Naive thymus-derived CD4-positive, alpha-beta T cell (primary cell): ENCODE measurements around the gene CASP6. TPM values are rescaled to one million over a fixed set of nuclear protein-coding genes. Genes with fewer than 3 reads are reported as not detected.

Experiments used
- ATAC-seq: fragments of 150-1000 bp; cut with Tn5 transposase; 2 replicates; pipeline ENCODE4 v1.10.0; 2021; ENCODE audit warnings: mild to moderate bottlenecking, moderate library complexity
- CTCF ChIA-PET: fragments of 350-600 bp; sonication (Branson Sonifier 250); formaldehyde crosslinking; loops from one replicate; lab custom pipeline; 2021; ENCODE audit warnings: antibody characterized with exemption; lab: Charles Lee
- POLR2A ChIA-PET: fragments of 350-600 bp; sonication (Branson Sonifier 250); formaldehyde crosslinking; loops from one replicate; lab custom pipeline; 2021; ENCODE audit warnings: antibody characterized with exemption, inconsistent platforms; lab: Charles Lee
- DNase-seq, 9 donors: peaks; one replicate each; pipeline versions ENCODE4 v3.0.0 to v3.0.0-alpha.2; 2020 to 2022; ENCODE audit warnings: mixed read lengths in 1 of 9
- H3K27ac ChIP-seq: one replicate; pipeline ENCODE4 v1.7.0; 2013; ENCODE audit warnings: mild to moderate bottlenecking, low read depth, low read length, moderate library complexity
- H3K27me3 ChIP-seq, 2 donors: one replicate each; pipeline ENCODE4 v1.7.0; 2013; ENCODE audit warnings: low read length in 2 of 2, mild to moderate bottlenecking in 2 of 2, moderate library complexity in 2 of 2; ENCODE audit not compliant: control insufficient read depth in 2 of 2, insufficient read depth in 2 of 2
- H3K36me3 ChIP-seq, 3 experiments: 1 replicate in 2 of 3; 2 replicates in 1 of 3; pipeline ENCODE4 v1.7.0; 2013; ENCODE audit warnings: low read length in 3 of 3, mild to moderate bottlenecking in 3 of 3, moderate library complexity in 1 of 3; ENCODE audit not compliant: insufficient read depth in 3 of 3, control insufficient read depth in 2 of 3
- H3K4me1 ChIP-seq, 2 donors: one replicate each; pipeline ENCODE4 v1.7.0; 2013; ENCODE audit warnings: low read length in 2 of 2, mild to moderate bottlenecking in 2 of 2, moderate library complexity in 1 of 2; ENCODE audit not compliant: control insufficient read depth in 2 of 2, insufficient read depth in 2 of 2
- H3K4me3 ChIP-seq: 2 replicates; pipeline ENCODE4 v1.7.0; 2013; ENCODE audit warnings: mild to moderate bottlenecking, low read length
- H3K9me3 ChIP-seq, 3 experiments: 1 replicate in 2 of 3; 2 replicates in 1 of 3; pipeline ENCODE4 v1.7.0; 2013; ENCODE audit warnings: low read length in 3 of 3; ENCODE audit not compliant: control insufficient read depth in 2 of 3
- H3K27ac Mint-ChIP-seq, 9 donors: one replicate each; pipeline ENCODE4 v1.8.0; 2020 to 2022; ENCODE audit warnings: mixed read lengths in 9 of 9, mild to moderate bottlenecking in 8 of 9, moderate library complexity in 5 of 9, inconsistent platforms in 2 of 9
- H3K27me3 Mint-ChIP-seq, 5 donors: one replicate each; pipeline ENCODE4 v1.8.0; 2021 to 2022; ENCODE audit warnings: mixed read lengths in 5 of 5, mild to moderate bottlenecking in 1 of 5
- H3K36me3 Mint-ChIP-seq, 5 donors: one replicate each; pipeline ENCODE4 v1.8.0; 2020 to 2022; ENCODE audit warnings: mixed read lengths in 5 of 5, mild to moderate bottlenecking in 3 of 5, inconsistent platforms in 1 of 5
- H3K4me1 Mint-ChIP-seq, 7 donors: one replicate each; pipeline ENCODE4 v1.8.0; 2020 to 2022; ENCODE audit warnings: mixed read lengths in 7 of 7, mild to moderate bottlenecking in 3 of 7, inconsistent platforms in 1 of 7
- H3K4me3 Mint-ChIP-seq, 10 donors: one replicate each; pipeline ENCODE4 v1.8.0; 2020 to 2022; ENCODE audit warnings: mild to moderate bottlenecking in 10 of 10, mixed read lengths in 10 of 10, moderate library complexity in 6 of 10, inconsistent platforms in 2 of 10
- H3K9me3 Mint-ChIP-seq, 11 donors: one replicate each; pipeline ENCODE4 v1.8.0; 2020 to 2022; ENCODE audit warnings: mixed read lengths in 11 of 11, mild to moderate bottlenecking in 4 of 11, inconsistent platforms in 1 of 11, moderate library complexity in 1 of 11
- intact Hi-C, 2 donors: fragments of 100-400 bp; cut with micrococcal nuclease; formaldehyde crosslinking; loops; one replicate each; pipeline ENCODE4 v1.15.1; 2023
- polyA plus RNA-seq, 2 donors: library from polyadenylated mRNA; unstranded; fragments of 300-500 nt; fragmentation: Illumina TruSeq; gene quantifications; one replicate each; pipeline ENCODE4 v1.2.3, GENCODE V29; 2021
- total RNA-seq, 6 experiments: library from RNA in 5 of 6; stranded (reverse) in 5 of 6; gene quantifications; 1 replicate in 5 of 6; 2 replicates in 1 of 6; pipeline ENCODE4 v1.2.3 and lab custom pipeline; 2021 to 2026

The CASP6 gene
- total and polyA plus RNA-seq, 7 experiments from 2014 or later = 9.3 to 85.8 (median 25.5) TPM

GRCh38 chr4:109658871-109659410, 44.3 kb downstream of the CASP6 start:
- Histone ChIP-seq H3K27me3 (no peaks in the 10 kb centered on the region), H3K9me3 (no peaks in the 10 kb centered on the region), H3K4me3 (no peak overlapping the region), H3K27ac (peak overlapping the region; percentile 38), H3K4me1 (peaks cover 0 to 32% of the 10 kb centered on the region in 2 donors), H3K36me3 (peaks cover 0 to 11% (median 0%) of the 10 kb centered on the region in 3 experiments)
- Mint-ChIP-seq H3K36me3 (peaks cover 0 to 23% (median 17%) of the 10 kb centered on the region in 5 donors), H3K27ac (peak overlapping the region in 7 of 9 donors; percentile 59 to 83 (median 76)), H3K9me3 (peaks cover 0 to 10% (median 0%) of the 10 kb centered on the region in 11 donors), H3K27me3 (no peaks in the 10 kb centered on the region), H3K4me1 (peaks cover 15 to 78% (median 58%) of the 10 kb centered on the region in 7 donors), H3K4me3 (peak overlapping the region in 5 of 10 donors; percentile 14 to 66 (median 44))
- CTCF ChIA-PET = interaction anchor here (0.7 to 2.4 kb wide), 20 partner anchors 11 to 504 kb away, joined by 3 to 15 read pairs (median 5); partner anchors contain the start of genes MCUB and SEC24B
- peak; percentile 54 for ATAC-seq
- intact Hi-C loops = loop anchor here in 1 of 2 donors (1.0 to 5.0 kb wide), 7 partner anchors 11 to 237 kb away; partner anchors contain the start of gene SEC24B
- POLR2A ChIA-PET = interaction anchor here (0.7 to 2.6 kb wide), 11 partner anchors 9 to 233 kb away, joined by 3 to 12 read pairs (median 5); partner anchors contain the start of genes MCUB and SEC24B
- peak in 5 of 9 donors; percentile 26 to 47 (median 31) for DNase-seq

DNA sequence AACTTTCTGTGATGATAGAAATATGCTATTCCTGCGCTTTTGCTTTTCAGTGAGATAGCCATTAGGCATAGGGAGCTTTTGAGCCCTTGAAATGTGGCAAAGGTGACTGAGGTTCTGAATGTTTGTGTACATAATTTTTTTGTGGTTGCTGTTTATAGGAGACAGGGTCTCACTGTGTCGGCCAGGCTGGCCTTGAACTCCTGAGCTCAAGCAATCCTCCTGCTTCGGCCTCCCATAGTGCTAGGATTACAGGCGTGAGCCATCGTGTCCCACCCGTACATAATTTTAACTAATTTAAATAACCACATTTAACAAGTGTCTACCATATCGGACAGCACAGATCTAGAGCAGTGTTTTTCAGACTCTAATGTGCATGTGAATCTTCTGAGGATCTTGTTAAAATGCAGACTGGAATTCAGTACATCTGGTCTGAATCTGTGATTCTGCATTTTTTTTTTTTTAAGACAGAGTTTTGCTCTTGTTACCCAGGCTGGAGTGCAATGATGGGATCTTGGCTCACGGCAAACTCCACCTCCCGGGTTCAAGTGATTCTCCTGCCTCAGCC, 45.3 kb downstream of the CASP6 start:
- Histone ChIP-seq H3K27ac (peak overlapping the region; percentile 38), H3K9me3 (peaks cover 0 to under 1% (median 0%) of the 10 kb centered on the region in 3 experiments), H3K36me3 (peaks cover 0 to 7% (median 0%) of the 10 kb centered on the region in 3 experiments), H3K27me3 (no peaks in the 10 kb centered on the region), H3K4me1 (peaks cover 0 to 29% of the 10 kb centered on the region in 2 donors), H3K4me3 (no peak overlapping the region)
- Mint-ChIP-seq H3K4me3 (peak overlapping the region in 5 of 10 donors; percentile 14 to 66 (median 38)), H3K9me3 (peaks cover 0 to 20% (median 4%) of the 10 kb centered on the region in 11 donors), H3K27ac (peak overlapping the region in 8 of 9 donors; percentile 49 to 88 (median 79)), H3K4me1 (peaks cover 15 to 76% (median 55%) of the 10 kb centered on the region in 7 donors), H3K27me3 (no peaks in the 10 kb centered on the region), H3K36me3 (peaks cover 0 to 24% (median 21%) of the 10 kb centered on the region in 5 donors)
- intact Hi-C loops = loop anchor here in 1 of 2 donors (1.0 to 5.0 kb wide), 2 partner anchors 10 to 41 kb away; no protein-coding TSS in a partner anchor
- ChIA-PET CTCF (interaction anchor here (1.2 to 2.4 kb wide), 10 partner anchors 10 to 224 kb away, joined by 3 to 15 read pairs (median 7); partner anchors contain the start of genes MCUB and SEC24B), POLR2A (interaction anchor here (0.7 to 2.6 kb wide), 8 partner anchors 8 to 224 kb away, joined by 3 to 12 read pairs (median 6); partner anchors contain the start of genes MCUB and SEC24B)
- no peak for DNase-seq
- no peak for ATAC-seq

GRCh38 chr4:109655396-109655795, 47.8 kb downstream of the CASP6 start:
- Mint-ChIP-seq H3K27ac (peak overlapping the region in 7 of 9 donors; percentile 49 to 87 (median 82)), H3K9me3 (peaks cover 0 to 33% (median 12%) of the 10 kb centered on the region in 11 donors), H3K4me1 (peaks cover 14 to 85% (median 63%) of the 10 kb centered on the region in 7 donors), H3K27me3 (no peaks in the 10 kb centered on the region), H3K36me3 (peaks cover 0 to 34% (median 30%) of the 10 kb centered on the region in 5 donors), H3K4me3 (peak overlapping the region in 1 of 10 donors; percentile 14)
- H3K4me3 ChIP-seq = no peak overlapping the region
- no peaks in the 10 kb centered on the region for H3K27me3 ChIP-seq
- H3K27ac ChIP-seq = peak overlapping the region; percentile 34
- ChIA-PET POLR2A (interaction anchor here (0.9 to 1.8 kb wide), 4 partner anchors 13 to 222 kb away, joined by 3 to 12 read pairs (median 4); partner anchors contain the start of genes MCUB and SEC24B), CTCF (interaction anchor here (0.9 to 1.6 kb wide), 2 partner anchors 95 to 228 kb away, joined by 3 to 4 read pairs; partner anchors contain the start of gene MCUB)
- peaks cover 0 to 10% (median 4%) of the 10 kb centered on the region in 3 experiments for H3K36me3 ChIP-seq
- intact Hi-C loops = loop anchor here in 1 of 2 donors (5.0 kb wide), 1 partner anchor 38 kb away; no protein-coding TSS in a partner anchor
- H3K4me1 ChIP-seq = peaks cover 11 to 41% of the 10 kb centered on the region in 2 donors
- peaks cover 0 to 11% (median 0%) of the 10 kb centered on the region in 3 experiments for H3K9me3 ChIP-seq
- DNase-seq (no peak), ATAC-seq (no peak)

DNA sequence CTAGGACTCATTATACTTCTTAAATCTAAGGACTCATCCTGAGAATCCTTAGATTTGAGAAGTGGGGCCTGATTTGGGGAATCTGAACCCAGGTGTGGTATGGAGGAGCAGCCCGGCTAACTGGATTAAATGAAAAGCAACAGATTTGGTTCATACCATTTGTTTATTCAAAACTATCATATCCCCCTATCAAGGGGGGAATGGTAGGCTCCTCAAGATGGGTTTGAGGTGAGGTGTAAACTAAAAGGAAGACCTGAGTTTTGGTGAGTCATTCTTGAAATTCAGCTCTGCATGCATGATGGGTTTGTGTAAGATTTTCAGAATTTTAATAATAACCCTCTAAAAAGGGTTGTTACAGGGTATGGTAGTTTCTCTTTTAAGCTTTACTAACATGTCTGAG, 53.4 kb downstream of the CASP6 start:
- Histone ChIP-seq H3K4me1 (peaks cover 62 to 64% of the 10 kb centered on the region in 2 donors), H3K27ac (peak overlapping the region; percentile 69), H3K36me3 (peaks cover 0 to 10% (median 4%) of the 10 kb centered on the region in 3 experiments), H3K9me3 (peaks cover 0 to 11% (median 0%) of the 10 kb centered on the region in 3 experiments), H3K4me3 (no peak overlapping the region), H3K27me3 (no peaks in the 10 kb centered on the region)
- POLR2A ChIA-PET = interaction anchor here (0.6 to 2.1 kb wide), 11 partner anchors 9 to 90 kb away, joined by 3 to 8 read pairs (median 3); partner anchors contain the start of gene MCUB
- CTCF ChIA-PET = interaction anchor here (0.6 to 1.1 kb wide), 2 partner anchors 52 to 78 kb away, joined by 3 to 5 read pairs; no protein-coding TSS in a partner anchor
- Mint-ChIP-seq H3K4me1 (peaks cover 21 to 55% (median 40%) of the 10 kb centered on the region in 7 donors), H3K9me3 (peaks cover 0 to 33% (median 12%) of the 10 kb centered on the region in 11 donors), H3K27me3 (no peaks in the 10 kb centered on the region), H3K27ac (peak overlapping the region in 5 of 9 donors; percentile 87 to 100 (median 93)), H3K4me3 (peak overlapping the region in 8 of 10 donors; percentile 25 to 84 (median 50)), H3K36me3 (peaks cover 0 to 34% (median 27%) of the 10 kb centered on the region in 5 donors)
- DNase-seq = no peak
- no peak for ATAC-seq
- intact Hi-C loops = loop anchor here (2.0 to 10.0 kb wide), 6 partner anchors 21 to 1929 kb away; partner anchors contain the start of genes GAR1 (in 2 of the 2), ELOVL6 (in 1 of the 2), PAPSS1 (in 1 of the 2) and SEC24B (in 1 of the 2)

DNA sequence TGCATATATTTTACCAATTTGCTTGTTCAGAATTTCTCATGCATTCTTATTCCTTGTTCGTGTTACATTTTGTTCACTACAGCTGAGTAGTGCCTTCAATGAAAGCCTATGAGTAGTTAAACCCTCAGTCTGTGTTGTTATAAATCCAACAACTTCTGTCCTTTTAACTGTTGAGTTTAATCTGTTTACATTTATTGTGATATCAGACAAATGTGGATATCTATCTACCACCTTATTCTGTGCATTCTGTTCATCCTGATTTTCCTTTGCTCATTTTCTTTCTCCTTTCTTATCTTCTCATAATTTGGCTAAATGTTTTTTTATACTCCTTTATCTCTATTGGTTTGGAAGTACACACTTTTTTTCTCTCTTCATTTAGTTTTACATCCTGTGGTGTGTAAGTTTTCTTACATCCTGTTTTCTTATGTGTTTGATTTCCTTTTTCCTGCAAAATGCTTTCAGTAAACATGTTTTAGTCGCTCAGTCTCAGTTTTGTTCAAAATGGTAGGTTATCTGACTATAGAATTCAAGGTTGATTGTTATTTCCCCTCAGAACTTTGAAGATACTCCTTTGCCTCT, 54.2 kb downstream of the CASP6 start:
- ChIA-PET CTCF (interaction anchor here (0.6 to 1.8 kb wide), 7 partner anchors 15 to 187 kb away, joined by 3 to 6 read pairs (median 4); no protein-coding TSS in a partner anchor), POLR2A (interaction anchor here (0.6 to 3.5 kb wide), 18 partner anchors 10 to 215 kb away, joined by 3 to 66 read pairs (median 6); partner anchors contain the start of genes MCUB and SEC24B)
- H3K9me3 ChIP-seq = peaks cover 0 to 11% (median 0%) of the 10 kb centered on the region in 3 experiments
- DNase-seq (peak in 5 of 9 donors; percentile 55 to 71 (median 61)), ATAC-seq (peak; percentile 33)
- Mint-ChIP-seq H3K27ac (peak overlapping the region in 5 of 9 donors; percentile 92 to 100 (median 97)), H3K27me3 (no peaks in the 10 kb centered on the region), H3K9me3 (peaks cover 0 to 25% (median 11%) of the 10 kb centered on the region in 11 donors), H3K4me1 (peaks cover 21 to 49% (median 39%) of the 10 kb centered on the region in 7 donors), H3K4me3 (peak overlapping the region in 8 of 10 donors; percentile 39 to 89 (median 82)), H3K36me3 (peaks cover 0 to 29% (median 22%) of the 10 kb centered on the region in 5 donors)
- peaks cover 68 to 70% of the 10 kb centered on the region in 2 donors for H3K4me1 ChIP-seq
- H3K27me3 ChIP-seq = no peaks in the 10 kb centered on the region
- H3K27ac ChIP-seq = peak overlapping the region; percentile 69
- intact Hi-C loops = loop anchor here (1.0 to 10.0 kb wide), 11 partner anchors 9 to 1613 kb away; partner anchors contain the start of genes GAR1 (in 2 of the 2), SEC24B (in 2 of the 2), CASP6 (in 1 of the 2) and ELOVL6 (in 1 of the 2)
- H3K4me3 ChIP-seq = peak overlapping the region; percentile 34
- peaks cover 0 to 10% (median 4%) of the 10 kb centered on the region in 3 experiments for H3K36me3 ChIP-seq
